NCI-H748 treated with DMSO at 0.1 percent for 48 hours (cell line): Measurements from ENCODE around the gene IGSF23.

Experiments
- DNase-seq: peaks from one replicate; lab custom pipeline; 2025; lab: John Stamatoyannopoulos, UW

IGSF23 gene

GRCh38 chr19:44613295-44614178 is at the start of gene IGSF23:
Gene IGSF23, plus strand, starts transcription at chr19:44613563. Its CDS starts 83 bp downstream, at chr19:44613646.
- DNase-seq, result no peak

- no peak for DNase-seq
Measured at GRCh38 chr19:44566984-44567383, 46.4 kb upstream of the IGSF23 start.

- no peak for DNase-seq
Measured at GRCh38 chr19:44567745-44568144, 45.6 kb upstream of the IGSF23 start.

GRCh38 chr19:44570603-44570983 is 42.8 kb upstream of the IGSF23 start:
- no peak for DNase-seq

GRCh38 chr19:44570984-44571684 is 42.2 kb upstream of the IGSF23 start:
- DNase-seq, result peak; percentile 56

- DNase-seq, result no peak
Measured at GRCh38 chr19:44571830-44572580, 41.4 kb upstream of the IGSF23 start.

- DNase-seq, result no peak
Measured at GRCh38 chr19:44572581-44572900, 40.8 kb upstream of the IGSF23 start.

- no peak for DNase-seq
Measured at GRCh38 chr19:44573183-44573582, 40.2 kb upstream of the IGSF23 start.

- no peak for DNase-seq
Measured at GRCh38 chr19:44573627-44574026, 39.7 kb upstream of the IGSF23 start.

GRCh38 chr19:44574186-44574950 is 39.0 kb upstream of the IGSF23 start:
- no peak for DNase-seq

GRCh38 chr19:44575116-44575700 is 38.2 kb upstream of the IGSF23 start:
- DNase-seq, result no peak

GRCh38 chr19:44576843-44577565 is 36.4 kb upstream of the IGSF23 start:
- DNase-seq, result peak; percentile 28

- no peak for DNase-seq
Measured at GRCh38 chr19:44577566-44577874, 35.8 kb upstream of the IGSF23 start.

GRCh38 chr19:44579663-44580365 is 33.5 kb upstream of the IGSF23 start:
- DNase-seq, result no peak

GRCh38 chr19:44580366-44580895 is 32.9 kb upstream of the IGSF23 start:
- DNase-seq, result no peak

- no peak for DNase-seq
Measured at GRCh38 chr19:44581288-44581687, 32.1 kb upstream of the IGSF23 start.

GRCh38 chr19:44582581-44583265 is 30.6 kb upstream of the IGSF23 start:
- DNase-seq, result no peak

GRCh38 chr19:44585371-44586133 is 27.8 kb upstream of the IGSF23 start:
- DNase-seq, result no peak
